Activated CD8-positive, alpha-beta memory T cell treated with anti-CD3 and anti-CD28 coated beads, Interleukin-2, amount 50 U/mL, for 1 hour (primary cell): Measurements from ENCODE around the gene FIG4.
"Not testable (repeated sequence)": the region's sequence is repeated elsewhere in the genome, so short reads cannot be mapped to it uniquely, and the experiment has no call there.

Experiments used
- DNase-seq: peaks from one replicate; pipeline ENCODE4 v3.0.0-alpha.2; 2020; ENCODE audit errors: extremely low read depth

FIG4 gene

GRCh38 chr6:109760208-109760607 is 69.1 kb downstream of the FIG4 start:
- DNase-seq, result no peak

GRCh38 chr6:109762166-109762565 is 71.1 kb downstream of the FIG4 start:
- DNase-seq, result no peak

- no peak for DNase-seq
Measured at GRCh38 chr6:109762769-109763441, 71.8 kb downstream of the FIG4 start.

GRCh38 chr6:109766167-109766566 is 75.1 kb downstream of the FIG4 start:
- DNase-seq, result no peak

- DNase-seq, result no peak
Measured at GRCh38 chr6:109767961-109768360, 76.9 kb downstream of the FIG4 start.

- no peak for DNase-seq
Measured at GRCh38 chr6:109768485-109768884, 77.4 kb downstream of the FIG4 start.

- DNase-seq, result no peak
Measured at GRCh38 chr6:109769213-109769612, 78.1 kb downstream of the FIG4 start.

GRCh38 chr6:109770047-109770446 is 79.0 kb downstream of the FIG4 start:
- DNase-seq, result no peak

GRCh38 chr6:109770779-109771178 is 79.7 kb downstream of the FIG4 start:
- no peak for DNase-seq

- not testable (repeated sequence) for DNase-seq
Measured at GRCh38 chr6:109771939-109772755, 81.1 kb downstream of the FIG4 start.

GRCh38 chr6:109772883-109773431 is 81.9 kb downstream of the FIG4 start:
- DNase-seq, result no peak

- no peak for DNase-seq
Measured at GRCh38 chr6:109781001-109781400, 89.9 kb downstream of the FIG4 start.

GRCh38 chr6:109782491-109782999 is 91.4 kb downstream of the FIG4 start:
- no peak for DNase-seq

- no peak for DNase-seq
Measured at GRCh38 chr6:109783250-109783986, 92.3 kb downstream of the FIG4 start.

GRCh38 chr6:109787312-109787711 is 96.2 kb downstream of the FIG4 start:
- DNase-seq, result no peak

- DNase-seq, result no peak
Measured at GRCh38 chr6:109788687-109789086, 97.6 kb downstream of the FIG4 start.

GRCh38 chr6:109790131-109790530 is 99.0 kb downstream of the FIG4 start:
- DNase-seq, result no peak

- DNase-seq, result no peak
Measured at GRCh38 chr6:109791301-109791700, 100.2 kb downstream of the FIG4 start.

GRCh38 chr6:109793021-109793420 is 101.9 kb downstream of the FIG4 start:
- no peak for DNase-seq

- DNase-seq, result no peak
Measured at GRCh38 chr6:109793792-109794191, 102.7 kb downstream of the FIG4 start.

- DNase-seq, result no peak
Measured at GRCh38 chr6:109794201-109794923, 103.3 kb downstream of the FIG4 start.
